HT1080 (cell line): Measurements from ENCODE around the gene C2CD4C. TPM values are rescaled to one million over a fixed set of nuclear protein-coding genes. Genes with fewer than 3 reads are reported as not detected.
"Not testable (repeated sequence)": the region's sequence is repeated elsewhere in the genome, so short reads cannot be mapped to it uniquely, and the experiment has no call there.

Experiments used
- DNase-seq: peaks from one replicate; pipeline ENCODE4 v3.0.0-alpha.2; 2015; ENCODE audit warnings: low read depth
- total RNA-seq: library from RNA; depleted of rRNA; stranded (reverse); fragments of >200 nt; shearing (Covaris generic); gene quantifications from 2 replicates; pipeline ENCODE4 v1.2.3, GENCODE V29; 2014

Gene C2CD4C
- total RNA-seq, 1 experiment from 2014 or later: 0.69 TPM

DNA sequence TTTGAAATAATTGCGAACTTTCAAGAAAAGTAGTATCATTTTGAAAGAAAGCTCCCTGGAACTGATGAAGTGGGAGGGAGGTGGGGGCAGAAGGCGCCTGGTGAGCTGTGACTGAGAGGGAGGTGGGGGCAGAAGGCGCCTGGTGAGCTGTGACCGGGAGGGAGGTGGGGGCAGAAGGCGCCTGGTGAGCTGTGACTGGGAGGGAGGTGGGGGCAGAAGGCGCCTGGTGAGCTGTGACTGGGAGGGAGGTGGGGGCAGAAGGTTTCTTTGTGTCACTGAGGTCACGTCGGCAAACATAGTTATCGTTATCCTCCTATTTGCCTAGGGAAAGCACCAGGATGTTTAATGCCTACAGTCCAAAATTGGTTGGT is 24.2 kb downstream of the C2CD4C start:
- DNase-seq: no peak

GRCh38 chr19:383922-384798 is 24.8 kb downstream of the C2CD4C start:
- DNase-seq: no peak

DNA sequence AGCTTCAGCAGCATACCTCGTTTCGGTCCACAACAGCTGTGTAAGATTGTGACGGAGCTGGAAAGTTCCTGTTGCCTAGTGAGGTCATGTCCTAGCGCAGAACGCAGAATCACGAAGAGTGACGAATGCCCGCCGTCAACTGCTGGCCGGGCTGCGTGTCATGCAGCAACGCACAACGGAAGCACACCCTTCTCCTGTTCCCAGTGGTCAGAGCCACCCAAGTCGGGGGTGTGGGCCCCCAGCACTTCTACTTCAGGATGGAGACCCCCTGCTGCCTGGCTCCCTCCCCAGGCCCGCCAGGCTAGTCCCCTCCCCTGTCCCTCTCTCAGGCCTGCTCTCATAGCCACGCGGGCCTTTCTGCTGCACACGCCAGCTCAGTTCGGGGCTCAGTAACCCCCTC is 25.9 kb downstream of the C2CD4C start:
- no peak for DNase-seq

DNA sequence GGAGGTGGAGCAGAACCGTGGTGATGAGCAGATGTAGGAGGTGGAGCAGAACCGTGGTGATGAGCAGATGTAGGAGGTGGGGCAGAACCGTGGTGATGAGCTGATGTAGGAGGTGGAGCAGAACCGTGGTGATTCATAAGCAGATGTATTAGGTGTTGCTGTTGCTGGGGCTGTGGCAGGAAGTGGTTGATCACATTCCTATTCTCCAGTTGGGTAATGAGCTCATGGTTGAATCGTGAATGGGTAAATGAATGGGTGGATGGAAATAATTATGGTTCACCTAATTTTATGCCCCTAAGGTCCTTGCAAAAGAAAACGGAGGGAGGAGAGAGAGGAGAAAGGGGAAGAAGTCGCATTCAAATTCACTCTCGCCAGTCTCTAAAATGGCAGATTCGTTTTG is 26.4 kb downstream of the C2CD4C start:
- DNase-seq: peak; percentile 67

DNA sequence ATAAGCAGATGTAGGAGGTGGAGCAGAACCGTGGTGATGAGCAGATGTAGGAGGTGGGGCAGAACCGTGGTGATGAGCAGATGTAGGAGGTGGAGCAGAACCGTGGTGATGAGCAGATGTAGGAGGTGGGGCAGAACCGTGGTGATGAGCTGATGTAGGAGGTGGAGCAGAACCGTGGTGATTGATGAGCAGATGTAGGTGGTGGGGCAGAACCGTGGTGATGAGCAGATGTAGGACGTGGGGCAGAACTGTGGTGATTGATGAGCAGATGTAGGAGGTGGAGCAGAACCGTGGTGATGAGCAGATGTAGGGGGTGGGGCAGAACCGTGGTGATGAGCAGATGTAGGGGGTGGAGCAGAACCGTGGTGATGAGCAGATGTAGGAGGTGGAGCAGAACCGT is 27.0 kb downstream of the C2CD4C start:
- not testable (repeated sequence) for DNase-seq

- not testable (repeated sequence) for DNase-seq
Observed at GRCh38 chr19:380618-381219, 28.2 kb downstream of the C2CD4C start.

GRCh38 chr19:379796-380195 is 29.2 kb downstream of the C2CD4C start:
- DNase-seq: no peak

GRCh38 chr19:378706-379105 is 30.2 kb downstream of the C2CD4C start:
- DNase-seq: no peak

DNA sequence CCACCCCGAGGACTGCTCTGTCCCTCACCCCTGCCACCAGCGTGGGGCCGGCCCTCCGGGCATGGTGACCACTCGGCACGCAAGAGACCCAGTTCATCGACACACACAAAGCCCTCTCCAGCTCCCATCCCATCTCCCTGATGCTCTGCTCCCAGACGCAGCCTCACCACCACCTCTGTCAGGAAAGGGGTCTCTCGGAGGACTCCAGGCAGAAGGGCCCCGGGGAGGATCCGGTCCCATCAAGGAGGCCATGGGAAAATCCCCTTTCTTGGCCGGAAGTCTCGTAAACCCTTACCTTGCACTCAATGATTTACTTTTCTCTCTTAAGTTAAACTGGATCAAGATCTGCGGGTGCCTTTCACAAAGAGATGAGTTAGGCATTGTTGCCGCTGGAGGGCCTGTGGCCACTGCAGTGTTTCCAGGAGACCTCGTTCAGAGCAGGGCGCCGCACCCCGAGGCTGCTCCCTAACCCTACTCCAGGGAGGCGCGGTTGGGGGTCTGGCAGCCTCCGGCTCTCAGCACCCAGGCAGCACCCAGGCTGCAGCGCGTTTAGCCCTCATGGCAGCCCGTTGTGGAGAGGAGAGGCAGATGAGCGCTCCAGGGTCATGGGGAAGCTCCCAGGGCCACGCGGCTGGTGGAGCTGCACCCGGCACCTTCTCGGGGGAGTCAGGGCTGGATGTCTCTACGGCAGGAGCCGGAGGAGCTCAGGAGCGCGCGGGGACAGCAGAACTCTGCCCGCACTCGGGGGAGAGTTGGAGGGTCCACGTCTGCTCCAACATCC is 31.0 kb downstream of the C2CD4C start:
- DNase-seq: no peak

DNA sequence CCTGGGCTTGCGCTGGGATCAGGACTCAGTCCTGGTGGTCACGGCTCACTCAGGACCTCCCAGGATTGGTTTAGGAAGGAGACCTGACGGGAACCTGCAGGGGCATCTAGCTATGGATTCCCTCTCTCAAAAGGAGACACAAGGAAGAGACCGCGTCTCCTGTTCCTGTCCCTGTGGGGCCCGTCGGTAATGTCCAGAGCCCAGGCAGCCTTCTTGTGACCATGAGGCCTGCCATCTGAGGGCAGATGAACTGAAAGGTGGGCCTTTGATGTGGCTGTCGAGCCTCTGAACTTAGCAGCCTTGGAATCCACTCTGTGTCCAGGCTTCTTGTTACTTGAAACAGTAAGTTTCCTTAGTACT is 32.9 kb downstream of the C2CD4C start:
- no peak for DNase-seq

DNA sequence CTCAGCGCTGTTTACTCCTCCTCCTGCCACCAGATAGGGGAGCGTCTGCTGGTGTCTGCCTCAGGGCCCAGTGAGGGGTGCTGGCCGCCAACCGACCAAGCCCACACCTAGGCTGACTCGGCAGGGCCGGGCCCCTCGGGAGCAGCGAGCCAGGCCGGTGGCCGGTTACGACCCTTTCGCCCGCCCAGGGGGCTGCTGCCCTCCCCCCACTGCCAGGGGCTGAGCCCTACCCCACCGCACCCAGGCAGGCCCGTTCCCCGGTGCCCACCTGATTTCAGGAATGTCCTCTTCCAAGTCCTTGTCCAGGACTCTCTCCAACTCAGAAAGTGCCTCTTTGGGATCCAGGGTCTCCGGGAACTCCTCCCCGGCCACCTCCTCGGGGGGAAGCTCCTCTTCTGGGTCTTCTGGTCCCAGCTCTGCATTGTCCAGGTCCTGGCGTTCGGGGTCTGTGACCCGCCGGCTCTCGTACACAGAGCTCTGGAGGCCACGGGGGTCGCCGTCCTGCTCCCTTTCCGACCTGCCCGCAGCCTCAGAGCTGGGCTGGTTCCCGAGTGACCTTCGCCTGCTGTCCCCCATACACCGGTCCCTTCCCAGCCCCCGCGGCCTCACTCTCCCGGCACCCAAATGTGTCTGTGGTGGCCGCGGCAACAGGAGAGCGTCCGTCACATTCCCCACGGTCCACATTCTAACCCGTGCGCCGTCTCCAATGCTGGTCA is 33.4 kb downstream of the C2CD4C start:
- DNase-seq: no peak

DNA sequence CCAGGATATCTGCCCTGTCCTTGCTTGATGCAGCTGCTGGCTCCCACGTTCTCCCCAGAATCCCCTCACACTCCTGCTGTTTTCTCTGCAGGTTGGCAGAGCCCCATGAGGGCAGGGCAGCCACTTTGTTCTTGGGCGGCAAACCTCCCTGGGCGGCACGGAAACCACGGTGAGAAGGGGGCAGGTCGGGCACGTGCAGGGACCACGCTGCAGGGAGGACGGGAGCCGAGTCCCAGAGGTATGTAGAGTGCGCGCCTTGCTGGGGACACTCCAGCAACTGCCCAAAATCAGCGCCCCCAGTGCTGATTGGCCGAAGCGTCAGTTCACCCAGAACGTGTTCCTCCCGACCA is 34.1 kb downstream of the C2CD4C start:
- no peak for DNase-seq

DNA sequence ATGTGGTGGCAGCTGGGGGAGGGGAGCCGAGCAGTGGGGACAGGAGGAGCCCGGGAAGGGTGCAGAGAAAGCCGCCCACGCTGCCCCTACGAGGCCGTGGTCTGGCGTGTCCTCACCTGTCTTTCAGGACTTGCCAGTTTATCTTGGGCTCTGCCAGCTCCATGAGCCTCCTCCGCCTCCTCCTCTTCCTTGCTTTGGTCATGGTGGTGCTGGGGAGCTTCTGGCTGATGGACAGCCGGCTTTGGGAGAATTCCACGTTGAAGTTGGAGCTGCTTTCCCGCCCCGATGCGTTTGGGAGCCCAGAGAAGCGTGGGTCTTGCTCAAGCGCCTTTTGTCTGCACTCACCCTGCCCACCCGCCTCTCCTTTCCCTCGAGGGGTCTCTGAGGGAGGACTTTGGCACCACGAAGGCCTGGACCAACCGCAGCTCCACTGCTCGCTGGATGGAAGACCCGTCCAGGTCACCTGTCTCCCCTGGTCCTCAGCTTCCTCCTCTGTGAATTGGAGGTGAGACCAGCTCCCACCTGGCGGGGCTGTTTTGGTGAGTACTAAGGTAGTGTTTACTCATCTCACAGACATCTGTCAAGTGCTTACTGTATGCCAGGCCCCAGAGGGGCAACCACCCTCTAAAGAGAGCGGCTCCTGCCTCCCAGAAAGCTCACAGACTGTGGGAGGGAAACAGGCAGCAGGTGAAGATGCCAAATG is 34.6 kb downstream of the C2CD4C start:
- DNase-seq: no peak

DNA sequence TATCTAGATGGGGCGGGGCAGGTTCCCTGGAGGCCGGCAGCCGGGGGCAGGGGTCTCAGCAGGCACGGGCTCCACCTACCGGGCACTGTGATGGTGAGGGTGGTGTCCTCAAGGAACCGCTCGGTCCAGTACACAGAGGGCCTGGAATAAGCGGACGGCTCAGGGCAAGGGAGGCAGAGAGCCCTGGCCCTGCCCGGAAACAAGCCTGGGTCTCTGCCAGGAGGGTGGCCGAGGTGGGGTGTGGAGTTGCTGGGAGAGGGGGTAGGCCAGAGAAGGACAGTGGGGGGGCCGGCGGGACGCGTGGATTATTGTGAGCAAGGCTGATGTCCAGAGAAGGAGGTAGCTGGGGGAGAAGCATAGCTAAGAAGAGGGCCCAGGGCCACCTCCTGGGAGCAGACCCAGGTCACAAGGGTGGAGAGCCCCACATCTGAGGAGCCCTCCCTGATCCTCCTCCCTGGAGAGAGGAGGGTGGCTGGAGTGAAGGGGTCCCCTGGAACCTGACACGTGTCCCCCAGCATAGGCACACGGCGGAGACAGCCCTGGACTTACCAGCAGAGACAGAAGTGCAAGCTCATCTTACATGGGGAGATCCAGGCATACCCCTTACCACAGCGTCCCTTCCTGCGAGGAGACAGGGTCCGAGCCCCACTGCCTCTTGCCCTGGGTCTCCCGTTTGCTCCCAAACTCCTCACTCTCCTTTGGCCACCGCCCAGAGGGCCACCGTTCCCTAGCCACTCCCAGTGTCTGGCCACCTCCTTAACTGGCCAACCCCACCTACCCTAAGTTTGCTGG is 35.4 kb downstream of the C2CD4C start:
- no peak for DNase-seq

- DNase-seq: no peak
Observed at GRCh38 chr19:372306-372890, 36.5 kb downstream of the C2CD4C start.

DNA sequence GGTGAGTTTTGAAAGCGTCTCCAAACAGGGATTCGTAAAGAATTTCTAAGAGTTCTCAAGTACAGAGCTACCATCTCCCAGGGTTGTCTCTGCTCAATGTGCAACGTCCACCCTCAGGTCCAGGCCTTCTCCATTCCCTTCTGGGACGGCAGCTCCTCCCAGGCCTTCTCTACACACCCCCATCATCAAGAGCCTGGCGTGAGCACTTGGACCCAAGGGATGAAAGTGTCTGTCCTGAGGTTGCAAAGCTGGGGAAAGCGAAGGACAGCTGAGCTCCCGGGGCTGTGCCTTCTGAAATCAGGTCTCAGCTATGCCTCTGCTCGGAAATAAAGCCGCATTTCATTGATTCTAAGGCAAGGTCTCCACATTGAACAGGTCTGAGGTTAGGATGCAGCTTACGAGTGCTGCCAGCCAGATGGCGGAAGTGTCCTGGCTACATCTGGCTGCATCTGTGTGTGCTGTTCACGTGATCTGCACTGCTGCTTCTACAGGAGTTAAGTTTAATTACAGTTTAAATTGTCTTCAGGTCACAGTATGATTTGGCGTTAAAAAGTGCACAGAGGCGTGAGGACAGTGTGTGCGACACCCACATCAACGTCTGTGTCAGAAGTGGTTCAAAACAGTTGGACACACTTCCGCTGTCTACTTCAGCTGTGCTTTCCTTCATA is 37.3 kb downstream of the C2CD4C start:
- no peak for DNase-seq

DNA sequence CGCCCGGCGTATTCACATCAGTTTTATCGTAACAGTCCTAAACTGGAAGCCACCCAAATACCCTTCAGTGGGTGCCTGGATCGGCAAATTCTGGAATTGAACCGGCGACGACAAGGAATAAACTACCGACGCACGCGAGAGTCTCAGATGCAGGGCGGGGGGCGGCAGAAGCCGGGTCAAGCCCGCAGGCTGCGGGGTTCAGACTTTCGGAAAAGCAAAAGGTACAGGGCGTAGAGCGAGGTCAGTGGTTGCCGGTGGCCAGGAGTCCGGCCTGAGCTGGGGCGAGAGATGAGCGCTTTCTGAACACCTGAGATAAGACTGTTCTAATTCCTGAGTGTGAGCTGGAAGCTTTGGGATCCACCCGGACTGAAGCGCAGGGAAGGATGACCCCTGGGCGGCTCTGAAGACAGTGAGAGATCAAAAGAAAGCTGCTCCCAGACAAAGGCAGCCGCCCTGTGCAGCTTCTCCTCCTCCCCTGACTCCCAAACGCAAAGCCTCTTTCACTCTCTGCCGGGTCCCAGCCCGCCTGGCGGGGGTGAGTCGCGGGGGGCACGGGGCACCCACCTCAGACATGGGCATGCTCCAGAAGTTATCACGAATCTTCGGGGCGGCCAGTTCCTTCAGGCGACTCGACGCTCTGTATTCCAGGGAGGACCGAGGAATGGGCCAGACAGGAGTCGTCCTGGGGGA is 38.2 kb downstream of the C2CD4C start:
- no peak for DNase-seq

- no peak for DNase-seq
Observed at GRCh38 chr19:369876-370275, 39.1 kb downstream of the C2CD4C start.

DNA sequence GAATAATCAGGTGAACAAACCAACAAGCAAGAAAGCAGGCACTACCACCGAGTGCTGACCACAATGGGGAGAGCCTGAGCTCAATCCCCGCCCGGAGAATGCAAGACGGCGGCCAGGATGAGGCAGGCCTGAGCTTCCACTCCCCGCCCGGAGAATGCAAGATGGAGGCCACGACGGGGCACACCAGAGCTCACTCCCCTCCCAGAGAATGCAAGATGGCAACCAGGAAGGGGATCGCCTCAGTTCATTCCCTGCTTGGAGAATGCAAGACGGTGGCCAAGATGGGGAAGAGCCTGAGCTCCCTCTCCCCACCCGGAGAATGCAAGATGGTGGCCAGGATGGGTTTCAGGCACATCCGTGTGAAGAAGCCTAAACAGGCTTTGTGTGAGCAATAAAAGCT is 39.7 kb downstream of the C2CD4C start:
- DNase-seq: no peak
